ENCODE results near the gene C22orf23. TPM values are rescaled to one million over a fixed set of nuclear protein-coding genes. Genes with fewer than 3 reads are reported as not detected.

Gene C22orf23
- total RNA-seq, 1 experiment from 2014 or later: 0.64 TPM

DNA sequence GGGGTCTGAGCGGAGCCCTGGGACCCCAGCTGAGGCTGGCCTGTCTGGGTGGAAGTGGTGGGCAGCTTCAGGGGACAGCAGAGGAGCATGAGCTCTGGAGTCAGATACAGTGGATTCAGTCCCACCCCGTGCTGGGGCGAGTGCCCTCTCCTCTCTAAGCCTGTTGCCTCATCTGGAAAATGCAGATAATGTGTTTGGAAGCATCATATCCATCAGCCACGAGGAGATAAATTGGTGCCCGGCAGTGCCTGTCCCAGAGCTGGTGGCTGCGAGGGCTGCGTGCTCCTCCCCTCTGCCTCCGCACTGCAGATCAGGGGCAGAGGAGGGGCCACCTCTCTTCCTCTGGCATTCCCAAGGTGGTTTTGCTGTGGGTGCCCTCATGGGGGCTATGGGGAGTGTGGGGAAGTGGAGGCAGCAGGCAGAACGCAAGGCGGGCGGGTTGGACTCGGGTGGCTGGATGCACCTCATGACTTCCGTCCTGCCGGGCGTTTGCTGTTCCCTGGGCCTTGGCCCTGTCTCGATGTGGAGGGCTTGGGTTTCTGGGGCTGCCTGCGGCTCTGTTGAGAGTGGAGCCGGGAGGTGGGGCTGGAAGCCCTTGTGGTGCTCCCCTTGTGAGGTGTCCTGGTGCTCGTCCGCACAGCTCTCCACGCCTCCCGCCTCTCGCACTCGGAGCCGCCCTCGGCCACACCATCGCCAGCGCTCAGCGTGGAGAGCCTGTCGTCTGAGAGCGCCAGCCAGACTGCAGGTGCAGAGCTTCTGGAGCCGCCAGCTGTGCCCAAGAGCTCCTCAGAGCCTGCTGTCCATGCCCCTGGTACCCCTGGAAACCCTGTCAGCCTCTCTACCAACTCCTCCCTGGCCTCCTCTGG lies 26.4 kb downstream of the C22orf23 start:
- peaks cover 5% of the 10 kb centered on the region for H3K36me3 ChIP-seq (ENCODE audit: insufficient read depth, low read length, poor library complexity, severe bottlenecking)
- H3K9me3 ChIP-seq (ENCODE audit: low read depth, low read length, poor library complexity, severe bottlenecking): no peaks in the 10 kb centered on the region
- BruUV-seq (replicated peaks): no TSS peak
- TF ChIP-seq, protein P1, sequence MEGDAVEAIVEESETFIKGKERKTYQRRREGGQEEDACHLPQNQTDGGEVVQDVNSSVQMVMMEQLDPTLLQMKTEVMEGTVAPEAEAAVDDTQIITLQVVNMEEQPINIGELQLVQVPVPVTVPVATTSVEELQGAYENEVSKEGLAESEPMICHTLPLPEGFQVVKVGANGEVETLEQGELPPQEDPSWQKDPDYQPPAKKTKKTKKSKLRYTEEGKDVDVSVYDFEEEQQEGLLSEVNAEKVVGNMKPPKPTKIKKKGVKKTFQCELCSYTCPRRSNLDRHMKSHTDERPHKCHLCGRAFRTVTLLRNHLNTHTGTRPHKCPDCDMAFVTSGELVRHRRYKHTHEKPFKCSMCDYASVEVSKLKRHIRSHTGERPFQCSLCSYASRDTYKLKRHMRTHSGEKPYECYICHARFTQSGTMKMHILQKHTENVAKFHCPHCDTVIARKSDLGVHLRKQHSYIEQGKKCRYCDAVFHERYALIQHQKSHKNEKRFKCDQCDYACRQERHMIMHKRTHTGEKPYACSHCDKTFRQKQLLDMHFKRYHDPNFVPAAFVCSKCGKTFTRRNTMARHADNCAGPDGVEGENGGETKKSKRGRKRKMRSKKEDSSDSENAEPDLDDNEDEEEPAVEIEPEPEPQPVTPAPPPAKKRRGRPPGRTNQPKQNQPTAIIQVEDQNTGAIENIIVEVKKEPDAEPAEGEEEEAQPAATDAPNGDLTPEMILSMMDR (conservative IDR thresholded peaks at IDR 0.05; ENCODE audit: low read depth, low read length): no peak
- no peak for TF ChIP-seq EZH2 (IDR thresholded peaks at IDR 0.05; ENCODE audit: borderline replicate concordance, low read depth, low read length, poor library complexity, severe bottlenecking)
- ChIA-PET POLR2A (ENCODE audit: low non-redundant PET) (interaction anchor here (0.6 kb wide), 1 partner anchor 541 kb away, joined by 3 read pairs; the partner anchor contains the start of gene KDELR3), CTCF (no interaction called here)
- no peaks in the 10 kb centered on the region for H3K4me1 ChIP-seq (ENCODE audit: insufficient read depth, low read length, poor library complexity, severe bottlenecking)
- H3K27me3 ChIP-seq (replicated peaks; ENCODE audit: insufficient read depth, low read depth, low read length, poor library complexity): no peaks in the 10 kb centered on the region
- DNase-seq (ENCODE audit: low spot score): no peak
- H3K4me3 ChIP-seq (ENCODE audit: low read depth, low read length, poor library complexity, severe bottlenecking): no peak overlapping the region
- intact Hi-C loops (cut with micrococcal nuclease; ENCODE audit: unreplicated experiment): no loop called here
- H3K27ac ChIP-seq (ENCODE audit: low read depth, low read length, poor library complexity, severe bottlenecking): no peak overlapping the region

DNA sequence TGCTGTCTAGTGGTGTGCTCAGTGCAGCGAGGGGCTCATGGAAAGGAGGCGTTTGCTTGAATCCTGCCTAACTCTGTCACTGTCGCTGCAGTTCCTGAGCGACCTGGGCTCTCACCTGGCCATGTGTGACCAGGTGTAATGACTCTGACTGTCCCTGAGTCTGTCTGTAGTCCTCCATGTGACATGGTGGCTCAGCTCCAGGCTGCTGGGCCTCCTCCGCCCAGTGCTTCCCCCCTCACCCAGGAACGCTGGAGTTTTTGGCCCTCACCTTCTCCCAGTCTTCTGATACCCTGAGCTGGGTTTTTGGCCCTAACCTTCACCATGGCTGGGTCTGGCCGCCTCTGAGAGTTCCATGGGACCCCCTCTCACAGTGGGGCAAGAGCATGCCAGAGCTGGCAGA lies 27.0 kb downstream of the C22orf23 start:
- ChIA-PET POLR2A (ENCODE audit: low non-redundant PET) (no interaction called here), CTCF (no interaction called here)
- Histone ChIP-seq H3K9me3 (ENCODE audit: low read depth, low read length, poor library complexity, severe bottlenecking) (no peaks in the 10 kb centered on the region), H3K36me3 (ENCODE audit: insufficient read depth, low read length, poor library complexity, severe bottlenecking) (peaks cover 4% of the 10 kb centered on the region), H3K4me3 (ENCODE audit: low read depth, low read length, poor library complexity, severe bottlenecking) (no peak overlapping the region), H3K27me3 (replicated peaks; ENCODE audit: insufficient read depth, low read depth, low read length, poor library complexity) (no peaks in the 10 kb centered on the region), H3K27ac (ENCODE audit: low read depth, low read length, poor library complexity, severe bottlenecking) (no peak overlapping the region), H3K4me1 (ENCODE audit: insufficient read depth, low read length, poor library complexity, severe bottlenecking) (no peaks in the 10 kb centered on the region)
- no peak for DNase-seq (ENCODE audit: low spot score)
- no TSS peak for BruUV-seq (replicated peaks)
- intact Hi-C loops (cut with micrococcal nuclease; ENCODE audit: unreplicated experiment): no loop called here
- TF ChIP-seq EZH2 (IDR thresholded peaks at IDR 0.05; ENCODE audit: borderline replicate concordance, low read depth, low read length, poor library complexity, severe bottlenecking): no peak

DNA sequence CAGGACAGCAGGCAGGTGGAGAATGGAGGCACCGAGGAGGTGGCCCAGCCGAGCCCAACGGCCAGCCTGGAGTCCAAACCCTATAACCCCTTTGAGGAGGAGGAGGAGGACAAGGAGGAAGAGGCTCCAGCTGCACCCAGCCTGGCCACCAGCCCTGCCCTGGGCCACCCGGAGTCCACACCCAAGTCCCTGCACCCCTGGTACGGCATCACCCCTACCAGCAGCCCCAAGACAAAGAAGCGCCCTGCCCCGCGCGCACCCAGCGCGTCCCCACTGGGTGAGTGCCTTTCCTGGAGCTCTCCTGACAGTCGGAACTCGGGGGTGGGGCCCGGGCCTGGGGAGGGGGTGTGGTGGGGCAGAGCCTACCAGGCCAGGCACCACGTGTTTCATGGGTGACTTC lies 27.6 kb downstream of the C22orf23 start:
- intact Hi-C loops (cut with micrococcal nuclease; ENCODE audit: unreplicated experiment): no loop called here
- no peak for DNase-seq (ENCODE audit: low spot score)
- Histone ChIP-seq H3K27ac (ENCODE audit: low read depth, low read length, poor library complexity, severe bottlenecking) (no peak overlapping the region), H3K9me3 (ENCODE audit: low read depth, low read length, poor library complexity, severe bottlenecking) (no peaks in the 10 kb centered on the region), H3K27me3 (replicated peaks; ENCODE audit: insufficient read depth, low read depth, low read length, poor library complexity) (no peaks in the 10 kb centered on the region), H3K4me3 (ENCODE audit: low read depth, low read length, poor library complexity, severe bottlenecking) (no peak overlapping the region), H3K36me3 (ENCODE audit: insufficient read depth, low read length, poor library complexity, severe bottlenecking) (peaks cover 4% of the 10 kb centered on the region), H3K4me1 (ENCODE audit: insufficient read depth, low read length, poor library complexity, severe bottlenecking) (no peaks in the 10 kb centered on the region)
- TF ChIP-seq, protein P1 (conservative IDR thresholded peaks at IDR 0.05; ENCODE audit: low read depth, low read length): no peak
- no peak for TF ChIP-seq EZH2 (IDR thresholded peaks at IDR 0.05; ENCODE audit: borderline replicate concordance, low read depth, low read length, poor library complexity, severe bottlenecking)
- BruUV-seq (replicated peaks): no TSS peak
- POLR2A ChIA-PET (ENCODE audit: low non-redundant PET): no interaction called here
- CTCF ChIA-PET: no interaction called here
